Prostate gland (tissue), 2 donors: ENCODE results near the gene PSD2. TPM values are rescaled to one million over a fixed set of nuclear protein-coding genes. Genes with fewer than 3 reads are reported as not detected.

Experiments
- DNase-seq: peaks from one replicate; pipeline ENCODE4 v3.0.0-alpha.2; 2019; ENCODE audit warnings: low spot score
- H3K27ac ChIP-seq, 2 donors: fragments of 200-600 bp; sonication (generic); 2 replicates each; pipeline ENCODE4 v1.5.1; 2017 to 2019
- H3K27me3 ChIP-seq: fragments of 200-600 bp; sonication (generic); replicated peaks from 2 replicates; pipeline ENCODE4 v1.5.1; 2019; ENCODE audit not compliant: insufficient read depth
- H3K36me3 ChIP-seq, 2 donors: fragments of 200-600 bp; sonication (generic); 1 replicate in 1 of 2; 2 replicates in 1 of 2; pipeline versions ENCODE4 v1.5.1 to v1.8.1; 2017 to 2019
- H3K4me1 ChIP-seq: fragments of 200-600 bp; sonication (generic); replicated peaks from 2 replicates; pipeline ENCODE4 v1.5.1; 2019
- H3K4me3 ChIP-seq, 2 donors: fragments of 200-600 bp; sonication (generic); 2 replicates each; pipeline ENCODE4 v1.5.1; 2017 to 2019
- H3K9me3 ChIP-seq: fragments of 200-600 bp; sonication (generic); 2 replicates; pipeline ENCODE4 v1.5.1; 2017
- CTCF ChIP-seq, 4 experiments: fragments of 200-600 bp in 2 of 4; fragments of 450-650 bp in 2 of 4; sonication (generic) in 2 of 4; IDR thresholded peaks; 1 replicate in 3 of 4; 2 replicates in 1 of 4; pipeline ENCODE4 v1.5.1; 2016 to 2019; ENCODE audit warnings: antibody characterized with exemption in 4 of 4, mild to moderate bottlenecking in 2 of 4, moderate library complexity in 2 of 4
- POLR2A ChIP-seq: fragments of 450-650 bp; IDR thresholded peaks from one replicate; pipeline ENCODE4 v1.6.1; 2016; ENCODE audit warnings: antibody characterized with exemption, mild to moderate bottlenecking
- POLR2AphosphoS5 ChIP-seq: sonication (generic); formaldehyde crosslinking; IDR thresholded peaks from one replicate; pipeline ENCODE4 v1.6.1; 2017; ENCODE audit warnings: antibody characterized with exemption
- WGBS: methylation state at CpG from one replicate; pipeline ENCODE4 v1.1.5; 2018; 5-methylcytosine and 5-hydroxymethylcytosine counted together
- intact Hi-C: fragments of 100-400 bp; cut with DNase I; formaldehyde crosslinking; loops from one replicate; pipeline ENCODE4 v1.14.2; 2022
- total RNA-seq, 2 donors: library from RNA; depleted of rRNA; stranded (reverse); fragments of >200 nt; gene quantifications; one replicate each; pipeline ENCODE4 v1.1.0, GENCODE V29; 2016

Gene PSD2
- total RNA-seq, 2 donors from 2014 or later, result 0.46 to 0.74 TPM

- Histone ChIP-seq H3K27me3 (no peaks in the 10 kb centered on the region), H3K27ac (no peak overlapping the region), H3K4me3 (no peak overlapping the region), H3K9me3 (no peaks in the 10 kb centered on the region), H3K36me3 (no peaks in the 10 kb centered on the region), H3K4me1 (no peaks in the 10 kb centered on the region)
- 20% methylated on average over 5 of the region's 5 CpGs for WGBS
- no peak for DNase-seq
- intact Hi-C loops, result loop anchor here (1.0 to 5.0 kb wide), 3 partner anchors 55 to 370 kb away; no protein-coding TSS in a partner anchor
- TF ChIP-seq POLR2AphosphoS5, result no peak
- no peak for TF ChIP-seq CTCF (IDR thresholded peaks at IDR 0.05)
- no peak for TF ChIP-seq POLR2A
These were observed 8.4 kb upstream of the PSD2 start for GRCh38 chr5:139787257-139787567.

GRCh38 chr5:139787568-139788293, 7.9 kb upstream of the PSD2 start:
- peak overlapping the region; percentile 40 to 51 for H3K4me3 ChIP-seq
- under 1% methylated on average over 46 of the region's 57 CpGs for WGBS
- no peaks in the 10 kb centered on the region for H3K9me3 ChIP-seq
- peak; percentile 84 to 99 (median 96) for TF ChIP-seq CTCF (IDR thresholded peaks at IDR 0.05)
- peak; percentile 45 for TF ChIP-seq POLR2AphosphoS5
- no peak for TF ChIP-seq POLR2A
- peak; percentile 78 for DNase-seq
- no peaks in the 10 kb centered on the region for H3K27me3 ChIP-seq
- intact Hi-C loops, result loop anchor here (1.0 to 5.0 kb wide), 4 partner anchors 55 to 370 kb away; no protein-coding TSS in a partner anchor
- no peaks in the 10 kb centered on the region for H3K36me3 ChIP-seq
- H3K4me1 ChIP-seq, result no peaks in the 10 kb centered on the region
- peak overlapping the region; percentile 74 to 78 for H3K27ac ChIP-seq

- Histone ChIP-seq H3K9me3 (no peaks in the 10 kb centered on the region), H3K27ac (peak overlapping the region; percentile 74 to 78), H3K4me1 (no peaks in the 10 kb centered on the region), H3K27me3 (no peaks in the 10 kb centered on the region), H3K4me3 (peak overlapping the region; percentile 40 to 51), H3K36me3 (no peaks in the 10 kb centered on the region)
- 20% methylated on average over 25 of the region's 32 CpGs for WGBS
- TF ChIP-seq POLR2A (peak; percentile 17), POLR2AphosphoS5 (no peak)
- intact Hi-C loops, result loop anchor here (1.0 to 5.0 kb wide), 3 partner anchors 54 to 369 kb away; no protein-coding TSS in a partner anchor
- peak; percentile 13 for DNase-seq
These were observed 7.2 kb upstream of the PSD2 start for GRCh38 chr5:139788294-139788910.

- WGBS, result 90% methylated on average over 12 of the region's 12 CpGs
- Histone ChIP-seq H3K27ac (no peak overlapping the region), H3K4me3 (no peak overlapping the region), H3K36me3 (no peaks in the 10 kb centered on the region), H3K27me3 (no peaks in the 10 kb centered on the region), H3K9me3 (no peaks in the 10 kb centered on the region), H3K4me1 (no peaks in the 10 kb centered on the region)
- DNase-seq, result no peak
- intact Hi-C loops, result loop anchor here (5.0 kb wide), 2 partner anchors 53 to 368 kb away; no protein-coding TSS in a partner anchor
- no peak for TF ChIP-seq POLR2A
- TF ChIP-seq CTCF (IDR thresholded peaks at IDR 0.05), result no peak
- TF ChIP-seq POLR2AphosphoS5, result no peak
These were observed 6.3 kb upstream of the PSD2 start for GRCh38 chr5:139789116-139789844.

- Histone ChIP-seq H3K27me3 (no peaks in the 10 kb centered on the region), H3K36me3 (no peaks in the 10 kb centered on the region), H3K4me3 (no peak overlapping the region), H3K9me3 (no peaks in the 10 kb centered on the region), H3K4me1 (no peaks in the 10 kb centered on the region), H3K27ac (no peak overlapping the region)
- intact Hi-C loops, result loop anchor here (5.0 kb wide), 2 partner anchors 52 to 367 kb away; no protein-coding TSS in a partner anchor
- no peak for DNase-seq
- TF ChIP-seq POLR2A (no peak), CTCF (IDR thresholded peaks at IDR 0.05) (no peak), POLR2AphosphoS5 (no peak)
- 95% methylated on average over 12 of the region's 12 CpGs for WGBS
These were observed 5.8 kb upstream of the PSD2 start for GRCh38 chr5:139789845-139790189.
